ENCODE data around the gene SRBD1.
"Not testable (repeated sequence)": the region's sequence is repeated elsewhere in the genome, so short reads cannot be mapped to it uniquely, and the experiment has no call there.

The SRBD1 gene

DNA sequence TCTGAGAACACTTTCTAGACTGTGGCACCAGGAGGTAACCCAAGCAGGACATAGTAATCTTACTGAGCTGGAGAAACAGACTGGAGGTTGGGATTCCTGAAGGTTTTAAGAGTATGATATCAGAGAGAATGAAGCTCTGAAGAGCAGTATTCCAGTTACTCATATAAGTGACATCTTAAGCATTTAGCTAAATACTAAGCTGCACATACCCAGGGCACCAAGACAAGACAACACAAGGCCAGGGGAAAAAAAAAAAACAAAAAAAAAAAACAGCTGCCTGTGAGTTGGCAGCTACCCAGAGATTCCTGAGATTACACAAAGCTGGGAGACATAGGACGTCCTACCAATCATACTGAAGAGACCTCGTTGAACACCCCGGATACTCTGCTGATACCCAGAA, 175.8 kb downstream of the SRBD1 start:
- Histone ChIP-seq H3F3A (ENCODE audit: insufficient read depth, low read length) (peaks cover 17% of the 10 kb centered on the region), H3K36me3 (replicated peaks; ENCODE audit: insufficient read depth, low read length) (no peaks in the 10 kb centered on the region), H3K4me2 (ENCODE audit: low read depth, low read length) (no peak overlapping the region), H3K4me1 (ENCODE audit: low read length) (peaks cover 17% of the 10 kb centered on the region), H3K27ac (ENCODE audit: low read length) (no peak overlapping the region), H3K9ac (ENCODE audit: low read length) (no peak overlapping the region), H3K4me3 (ENCODE audit: low read length) (no peak overlapping the region), H2AFZ (ENCODE audit: low read length) (no peak overlapping the region), H3K9me3 (replicated peaks; ENCODE audit: insufficient read depth, low read length) (no peaks in the 10 kb centered on the region), H4K20me1 (ENCODE audit: insufficient read depth, low read length) (no peaks in the 10 kb centered on the region), H3K9me2 (replicated peaks; ENCODE audit: insufficient read depth, low read length) (no peaks in the 10 kb centered on the region), H3K27me3 (replicated peaks; ENCODE audit: insufficient read depth, low read length) (no peaks in the 10 kb centered on the region), H3K79me2 (ENCODE audit: low read length) (peaks cover 11% of the 10 kb centered on the region; the same call in 1 of the 2 replicates)
- TF ChIP-seq EZH2phosphoT487 (IDR thresholded peaks at IDR 0.05; ENCODE audit: low read length): no peak
- TF ChIP-seq, protein P1, sequence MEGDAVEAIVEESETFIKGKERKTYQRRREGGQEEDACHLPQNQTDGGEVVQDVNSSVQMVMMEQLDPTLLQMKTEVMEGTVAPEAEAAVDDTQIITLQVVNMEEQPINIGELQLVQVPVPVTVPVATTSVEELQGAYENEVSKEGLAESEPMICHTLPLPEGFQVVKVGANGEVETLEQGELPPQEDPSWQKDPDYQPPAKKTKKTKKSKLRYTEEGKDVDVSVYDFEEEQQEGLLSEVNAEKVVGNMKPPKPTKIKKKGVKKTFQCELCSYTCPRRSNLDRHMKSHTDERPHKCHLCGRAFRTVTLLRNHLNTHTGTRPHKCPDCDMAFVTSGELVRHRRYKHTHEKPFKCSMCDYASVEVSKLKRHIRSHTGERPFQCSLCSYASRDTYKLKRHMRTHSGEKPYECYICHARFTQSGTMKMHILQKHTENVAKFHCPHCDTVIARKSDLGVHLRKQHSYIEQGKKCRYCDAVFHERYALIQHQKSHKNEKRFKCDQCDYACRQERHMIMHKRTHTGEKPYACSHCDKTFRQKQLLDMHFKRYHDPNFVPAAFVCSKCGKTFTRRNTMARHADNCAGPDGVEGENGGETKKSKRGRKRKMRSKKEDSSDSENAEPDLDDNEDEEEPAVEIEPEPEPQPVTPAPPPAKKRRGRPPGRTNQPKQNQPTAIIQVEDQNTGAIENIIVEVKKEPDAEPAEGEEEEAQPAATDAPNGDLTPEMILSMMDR (IDR thresholded peaks at IDR 0.05; ENCODE audit: low read length): no peak
- no peak for TF ChIP-seq EZH2 (optimal IDR thresholded peaks at IDR 0.05; ENCODE audit: low read depth, low read length)
- DNase-seq: no peak

DNA sequence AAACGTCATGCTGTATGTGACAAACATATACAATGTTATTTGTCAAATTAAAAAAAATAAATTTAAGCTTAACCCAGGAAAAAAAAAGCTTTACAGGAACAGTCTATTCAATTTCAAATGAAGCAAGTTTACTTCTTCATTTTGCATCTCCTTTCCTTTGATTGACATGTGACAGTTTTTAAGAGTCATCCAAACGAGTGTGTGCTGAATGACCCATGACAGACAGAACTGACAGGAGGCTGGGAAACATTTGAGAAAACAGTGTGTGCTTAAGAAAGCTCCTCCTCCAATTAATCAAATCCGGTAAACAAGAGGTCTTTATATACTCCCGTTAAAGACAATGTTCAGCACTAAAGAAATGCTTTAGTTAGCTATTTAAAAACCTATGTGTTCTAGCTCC, 177.7 kb downstream of the SRBD1 start:
- H3K9me2 ChIP-seq (replicated peaks; ENCODE audit: insufficient read depth, low read length): no peaks in the 10 kb centered on the region
- TF ChIP-seq, protein P1 (IDR thresholded peaks at IDR 0.05; ENCODE audit: low read length): no peak
- TF ChIP-seq EZH2phosphoT487 (IDR thresholded peaks at IDR 0.05; ENCODE audit: low read length) (no peak), EZH2 (optimal IDR thresholded peaks at IDR 0.05; ENCODE audit: low read depth, low read length) (no peak)
- no peak overlapping the region for H3K4me2 ChIP-seq (ENCODE audit: low read depth, low read length)

DNA sequence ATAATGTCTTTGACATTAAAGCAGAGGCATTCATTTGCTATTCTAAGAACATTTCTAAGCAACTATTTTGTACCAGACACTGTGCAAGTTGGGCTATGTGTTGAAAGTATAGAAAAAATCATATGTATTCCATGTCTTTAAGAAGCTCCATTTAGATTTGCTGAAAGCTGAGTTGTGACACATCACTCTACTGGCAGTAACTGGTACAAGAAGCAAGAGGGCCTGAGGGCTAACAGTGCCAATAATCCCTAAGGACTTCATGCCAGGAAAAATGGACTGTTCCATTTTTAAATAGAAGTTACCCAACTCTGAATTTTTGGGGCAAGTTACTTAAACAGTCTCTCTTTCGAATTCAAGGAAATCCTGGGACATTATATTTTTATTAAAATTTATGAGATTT, 178.7 kb downstream of the SRBD1 start:
- Histone ChIP-seq H3K27me3 (replicated peaks; ENCODE audit: insufficient read depth, low read length) (no peaks in the 10 kb centered on the region), H3K9me2 (replicated peaks; ENCODE audit: insufficient read depth, low read length) (no peaks in the 10 kb centered on the region), H2AFZ (ENCODE audit: low read length) (no peak overlapping the region), H3F3A (ENCODE audit: insufficient read depth, low read length) (no peaks in the 10 kb centered on the region), H3K4me1 (ENCODE audit: low read length) (no peaks in the 10 kb centered on the region), H3K27ac (ENCODE audit: low read length) (no peak overlapping the region), H3K79me2 (ENCODE audit: low read length) (no peaks in the 10 kb centered on the region), H3K36me3 (replicated peaks; ENCODE audit: insufficient read depth, low read length) (no peaks in the 10 kb centered on the region), H3K4me3 (ENCODE audit: low read length) (no peak overlapping the region), H3K4me2 (ENCODE audit: low read depth, low read length) (no peak overlapping the region), H3K9me3 (replicated peaks; ENCODE audit: insufficient read depth, low read length) (no peaks in the 10 kb centered on the region), H4K20me1 (ENCODE audit: insufficient read depth, low read length) (no peaks in the 10 kb centered on the region), H3K9ac (ENCODE audit: low read length) (no peak overlapping the region)
- no peak for DNase-seq
- TF ChIP-seq EZH2phosphoT487 (IDR thresholded peaks at IDR 0.05; ENCODE audit: low read length): no peak

More for the DNA sequence above, 177.7 kb downstream of the SRBD1 start:
- no peaks in the 10 kb centered on the region for H3F3A ChIP-seq (ENCODE audit: insufficient read depth, low read length)
- H3K9ac ChIP-seq (ENCODE audit: low read length): no peak overlapping the region
- peaks cover 5% of the 10 kb centered on the region; the same call in 1 of the 2 replicates for H3K79me2 ChIP-seq (ENCODE audit: low read length)
- H2AFZ ChIP-seq (ENCODE audit: low read length): no peak overlapping the region
- H3K27ac ChIP-seq (ENCODE audit: low read length): no peak overlapping the region
- no peaks in the 10 kb centered on the region for H3K36me3 ChIP-seq (replicated peaks; ENCODE audit: insufficient read depth, low read length)
- no peaks in the 10 kb centered on the region for H4K20me1 ChIP-seq (ENCODE audit: insufficient read depth, low read length)
- no peak overlapping the region for H3K4me3 ChIP-seq (ENCODE audit: low read length)
- no peaks in the 10 kb centered on the region for H3K9me3 ChIP-seq (replicated peaks; ENCODE audit: insufficient read depth, low read length)
- H3K27me3 ChIP-seq (replicated peaks; ENCODE audit: insufficient read depth, low read length): no peaks in the 10 kb centered on the region
- peaks cover 7% of the 10 kb centered on the region for H3K4me1 ChIP-seq (ENCODE audit: low read length)
- DNase-seq: no peak

DNA sequence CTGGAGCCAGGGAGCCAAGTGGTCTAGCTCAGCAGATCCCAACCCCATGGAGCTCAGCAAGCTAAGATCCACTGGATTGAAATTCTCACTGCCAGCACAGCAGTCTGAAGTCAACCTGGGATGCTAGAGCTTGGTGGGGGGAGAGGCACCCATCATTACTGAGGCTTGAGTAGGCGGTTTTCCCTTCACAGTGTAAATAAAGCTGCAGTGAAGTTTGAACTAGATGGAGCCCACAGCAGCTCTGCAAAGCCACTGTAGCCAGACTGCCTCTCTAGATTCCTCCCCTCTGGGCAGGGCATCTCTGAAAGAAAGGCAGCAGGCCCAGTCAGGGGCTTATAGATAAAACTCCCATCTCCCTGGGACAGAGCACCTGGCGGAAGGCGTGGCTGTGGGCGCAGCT, 185.0 kb downstream of the SRBD1 start:
- not testable (repeated sequence) for H3K4me2 ChIP-seq (ENCODE audit: low read depth, low read length); H3K79me2 ChIP-seq (ENCODE audit: low read length); H2AFZ ChIP-seq (ENCODE audit: low read length); H3K4me1 ChIP-seq (ENCODE audit: low read length); H3K36me3 ChIP-seq (replicated peaks; ENCODE audit: insufficient read depth, low read length); H3K27me3 ChIP-seq (replicated peaks; ENCODE audit: insufficient read depth, low read length); H3F3A ChIP-seq (ENCODE audit: insufficient read depth, low read length); H3K4me3 ChIP-seq (ENCODE audit: low read length); H3K9ac ChIP-seq (ENCODE audit: low read length); H3K27ac ChIP-seq (ENCODE audit: low read length); H3K9me3 ChIP-seq (replicated peaks; ENCODE audit: insufficient read depth, low read length); DNase-seq; H3K9me2 ChIP-seq (replicated peaks; ENCODE audit: insufficient read depth, low read length); H4K20me1 ChIP-seq (ENCODE audit: insufficient read depth, low read length)

Measured in MM.1S (cell line).